Lower leg skin (tissue), 4 donors: ENCODE data around the gene PARD6G. TPM values are rescaled to one million over a fixed set of nuclear protein-coding genes. Genes with fewer than 3 reads are reported as not detected.

Source experiments
- DNase-seq, 2 donors: peaks; one replicate each; pipeline ENCODE4 v3.0.0-alpha.2; 2019; ENCODE audit warnings: low spot score in 2 of 2
- H3K4me3 ChIP-seq: fragments of 200-600 bp; sonication (generic); 2 replicates; pipeline ENCODE4 v1.5.1; 2017; ENCODE audit warnings: mild to moderate bottlenecking, low read depth; ENCODE audit not compliant: poor library complexity, severe bottlenecking
- CTCF ChIP-seq, 3 donors: fragments of 450-650 bp; IDR thresholded peaks; one replicate each; pipeline ENCODE4 v1.5.1; 2016; ENCODE audit warnings: antibody characterized with exemption in 3 of 3, mild to moderate bottlenecking in 3 of 3, moderate library complexity in 2 of 3
- POLR2A ChIP-seq, 2 donors: fragments of 450-650 bp; IDR thresholded peaks; one replicate each; pipeline ENCODE4 v1.6.1; 2016 to 2017; ENCODE audit warnings: antibody characterized with exemption in 2 of 2, mild to moderate bottlenecking in 1 of 2, moderate library complexity in 1 of 2
- WGBS, 2 donors: methylation state at CpG; one replicate each; pipeline ENCODE4 v1.1.5; 2018; 5-methylcytosine and 5-hydroxymethylcytosine counted together
- intact Hi-C: fragments of 100-400 bp; cut with DNase I; formaldehyde crosslinking; loops from one replicate; pipeline ENCODE4 v1.15.0; 2023; ENCODE audit warnings: low total_unique reads
- total RNA-seq, 4 donors: library from RNA; depleted of rRNA; stranded (reverse); fragments of >200 nt; gene quantifications; one replicate each; pipeline ENCODE4 v1.1.0, GENCODE V29; 2016

PARD6G gene
- total RNA-seq, 4 donors from 2014 or later, result 89.6 to 122 (median 101) TPM

- WGBS, 2 donors, result 87% methylated on average over 10 of the region's 10 CpGs
- DNase-seq, result no peak
- TF ChIP-seq CTCF (IDR thresholded peaks at IDR 0.05), result no peak
- TF ChIP-seq POLR2A (IDR thresholded peaks at IDR 0.05), result no peak
- intact Hi-C loops, result no loop called here
- H3K4me3 ChIP-seq, result no peak overlapping the region
Observed at GRCh38 chr18:80173060-80173459, 74.3 kb downstream of the PARD6G start.

- no peak overlapping the region for H3K4me3 ChIP-seq
- intact Hi-C loops, result no loop called here
- no peak for TF ChIP-seq CTCF (IDR thresholded peaks at IDR 0.05)
- TF ChIP-seq POLR2A (IDR thresholded peaks at IDR 0.05), result no peak
- WGBS, 2 donors, result 53 to 55% methylated on average over 4 of the region's 4 CpGs
- no peak for DNase-seq
Observed at GRCh38 chr18:80172056-80172455, 75.3 kb downstream of the PARD6G start.

GRCh38 chr18:80171054-80171872 is 76.1 kb downstream of the PARD6G start:
- TF ChIP-seq POLR2A (IDR thresholded peaks at IDR 0.05) (no peak), CTCF (IDR thresholded peaks at IDR 0.05) (peak in 1 of 3 donors; percentile 10)
- 23 to 31% methylated on average over 23 of the region's 23 CpGs for WGBS, 2 donors
- no peak overlapping the region for H3K4me3 ChIP-seq
- intact Hi-C loops, result no loop called here
- DNase-seq, result peak in 1 of 2 donors; percentile 91

GRCh38 chr18:80170395-80171053 is 76.8 kb downstream of the PARD6G start:
- intact Hi-C loops, result no loop called here
- H3K4me3 ChIP-seq, result no peak overlapping the region
- DNase-seq, result peak in 1 of 2 donors; percentile 57
- WGBS, 2 donors, result 80 to 85% methylated on average over 7 of the region's 7 CpGs
- TF ChIP-seq POLR2A (IDR thresholded peaks at IDR 0.05) (no peak), CTCF (IDR thresholded peaks at IDR 0.05) (no peak)

- TF ChIP-seq POLR2A (IDR thresholded peaks at IDR 0.05) (no peak), CTCF (IDR thresholded peaks at IDR 0.05) (no peak)
- 84 to 88% methylated on average over 17 of the region's 17 CpGs for WGBS, 2 donors
Observed at GRCh38 chr18:80169607-80170006, 77.7 kb downstream of the PARD6G start.

More at GRCh38 chr18:80169607-80170006, 77.7 kb downstream of the PARD6G start:
- H3K4me3 ChIP-seq, result no peak overlapping the region
- peak in 1 of 2 donors; percentile 66 for DNase-seq
- intact Hi-C loops, result no loop called here
